Bronchial epithelial cell (primary cell): ENCODE results near the gene ADAMTSL3. TPM values are rescaled to one million over a fixed set of nuclear protein-coding genes. Genes with fewer than 3 reads are reported as not detected.

ENCODE experiments used
- DNase-seq: peaks from one replicate; pipeline ENCODE4 v3.0.0-alpha.2; 2010; ENCODE audit warnings: low read depth
- FAIRE-seq: peaks from 2 replicates; lab custom pipeline; 2011; peaks lifted over from hg19 to GRCh38; lab: Jason Lieb, UNC
- H3K27me3 ChIP-seq: 2 replicates; pipeline ENCODE4 v1.5.1; 2011; ENCODE audit warnings: low read length; ENCODE audit not compliant: control insufficient read depth, insufficient read depth
- H3K36me3 ChIP-seq: 2 replicates; pipeline ENCODE4 v1.5.1; 2011; ENCODE audit warnings: low read length; ENCODE audit not compliant: control insufficient read depth, insufficient read depth
- H3K4me3 ChIP-seq: 2 replicates; pipeline ENCODE4 v1.5.1; 2011; ENCODE audit warnings: mild to moderate bottlenecking, low read depth, low read length, control low read depth
- CTCF ChIP-seq: IDR thresholded peaks from 2 replicates; pipeline ENCODE4 v1.5.1; 2011; ENCODE audit warnings: mild to moderate bottlenecking, moderate library complexity, low read length, control low read depth, inconsistent platforms; ENCODE audit not compliant: insufficient read depth, severe bottlenecking
- total RNA-seq: library from RNA; depleted of rRNA; stranded (reverse); fragments of >200 nt; gene quantifications from 2 replicates; pipeline ENCODE4 v1.2.1, GENCODE V29; 2014

The ADAMTSL3 gene
- total RNA-seq, 1 donor from 2014 or later: 0.79 TPM

- peak; percentile 76 for FAIRE-seq
- Histone ChIP-seq H3K36me3 (no peaks in the 10 kb centered on the region), H3K27me3 (no peaks in the 10 kb centered on the region), H3K4me3 (no peak overlapping the region)
- TF ChIP-seq CTCF: no peak
- no peak for DNase-seq
These were observed 42.8 kb upstream of the ADAMTSL3 start for GRCh38 chr15:83610901-83611685.

- TF ChIP-seq CTCF: no peak
- H3K27me3 ChIP-seq: no peaks in the 10 kb centered on the region
- FAIRE-seq: no peak
- DNase-seq: no peak
- no peak overlapping the region for H3K4me3 ChIP-seq
- H3K36me3 ChIP-seq: no peaks in the 10 kb centered on the region
These were observed 41.7 kb upstream of the ADAMTSL3 start for GRCh38 chr15:83612226-83612625.

GRCh38 chr15:83612898-83613635, 40.9 kb upstream of the ADAMTSL3 start:
- Histone ChIP-seq H3K4me3 (no peak overlapping the region), H3K27me3 (no peaks in the 10 kb centered on the region), H3K36me3 (no peaks in the 10 kb centered on the region)
- DNase-seq (no peak), FAIRE-seq (peak; percentile 95)
- TF ChIP-seq CTCF: no peak

GRCh38 chr15:83613714-83614113, 40.2 kb upstream of the ADAMTSL3 start:
- TF ChIP-seq CTCF: no peak

GRCh38 chr15:83616840-83617239, 37.1 kb upstream of the ADAMTSL3 start:
- FAIRE-seq (no peak), DNase-seq (no peak)
- no peak for TF ChIP-seq CTCF
- Histone ChIP-seq H3K27me3 (no peaks in the 10 kb centered on the region), H3K36me3 (no peaks in the 10 kb centered on the region), H3K4me3 (no peak overlapping the region)

More at GRCh38 chr15:83613714-83614113, 40.2 kb upstream of the ADAMTSL3 start:
- H3K27me3 ChIP-seq: no peaks in the 10 kb centered on the region
- H3K4me3 ChIP-seq: no peak overlapping the region
- DNase-seq: no peak
- no peak for FAIRE-seq
- H3K36me3 ChIP-seq: no peaks in the 10 kb centered on the region
